ENCODE measurements around the gene AZIN2.

GRCh38 chr1:33111965-33112364 is 31.0 kb downstream of the AZIN2 start:
- peak in 1 of 2 donors; percentile 26 for TF ChIP-seq CTCF (IDR thresholded peaks at IDR 0.05)
- TF ChIP-seq POLR2AphosphoS5 (IDR thresholded peaks at IDR 0.05), result no peak
- TF ChIP-seq POLR2A (IDR thresholded peaks at IDR 0.05), result no peak
- no peak for TF ChIP-seq EP300 (IDR thresholded peaks at IDR 0.05)
